GM21576 (cell line): ENCODE data around the gene ITGA3.

Source experiments
- ATAC-seq: cut with Tn5 transposase; IDR thresholded peaks from one replicate; pipeline ENCODE4 v1.9.1; 2021; ENCODE audit warnings: mild to moderate bottlenecking, moderate library complexity; ENCODE audit not compliant: unreplicated experiment

Gene ITGA3

DNA sequence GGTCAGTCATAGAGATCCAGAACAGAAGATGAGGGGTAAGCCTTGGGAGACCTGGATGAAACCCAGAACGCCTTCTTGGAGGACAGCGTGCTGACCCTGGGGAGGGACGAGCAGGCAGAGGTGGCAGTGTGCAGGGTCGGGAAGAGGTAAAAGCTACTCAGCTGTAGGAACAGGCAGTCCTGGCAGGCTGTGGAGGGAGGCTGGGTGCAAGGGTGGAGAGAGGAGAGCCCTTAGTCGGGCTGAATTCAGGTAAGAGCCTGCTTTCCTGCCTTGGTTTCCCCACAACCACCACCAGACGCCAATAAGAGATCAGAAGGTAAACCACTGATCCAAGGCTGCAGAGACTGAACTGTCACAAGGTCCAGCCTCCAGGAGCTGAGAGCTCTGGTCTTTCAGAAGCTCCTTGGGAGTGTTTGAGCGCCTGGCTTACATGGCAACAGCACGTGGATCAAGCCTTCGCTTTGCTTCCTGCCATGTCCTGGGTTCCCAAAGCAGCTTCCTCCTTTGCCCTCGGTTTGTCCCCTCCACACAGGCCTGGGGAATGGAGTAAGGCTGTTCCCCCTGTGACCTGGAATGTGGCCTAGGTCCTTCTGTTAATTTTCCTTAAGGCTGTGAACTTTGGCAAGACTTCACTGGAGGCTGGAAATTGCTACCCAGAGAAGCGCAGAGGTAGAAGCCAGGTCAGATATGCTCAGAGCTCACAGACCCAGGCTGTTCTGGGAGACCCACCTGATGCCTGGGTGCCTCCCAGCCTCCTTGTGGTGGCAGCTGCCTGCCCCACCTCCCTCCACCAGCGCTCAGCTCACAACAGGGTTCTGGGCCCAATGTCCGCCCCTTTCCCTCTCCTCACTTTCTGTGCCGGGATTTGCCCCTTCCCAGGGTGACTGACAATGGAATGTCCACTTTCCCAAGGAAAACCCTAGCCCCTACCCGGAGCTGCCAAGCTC, 35.3 kb downstream of the ITGA3 start:
- no peak for ATAC-seq

DNA sequence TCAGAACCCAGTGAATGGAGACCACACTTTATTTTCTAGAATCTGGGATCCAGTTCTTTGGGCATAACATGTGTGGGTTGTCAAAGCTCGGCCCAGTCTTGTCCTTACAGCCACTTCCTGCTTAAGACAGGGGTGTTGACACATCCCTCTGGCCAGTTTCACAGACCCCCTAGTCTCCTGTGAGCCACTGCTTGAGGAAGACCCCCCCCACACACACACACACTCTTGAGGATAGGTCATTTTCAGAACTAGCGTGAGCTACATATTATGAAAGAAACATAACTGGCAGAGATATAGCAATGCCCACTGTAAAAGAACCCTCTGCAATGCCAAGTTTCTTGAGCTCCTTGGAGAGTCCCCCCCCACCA, 36.0 kb downstream of the ITGA3 start:
- ATAC-seq = no peak

DNA sequence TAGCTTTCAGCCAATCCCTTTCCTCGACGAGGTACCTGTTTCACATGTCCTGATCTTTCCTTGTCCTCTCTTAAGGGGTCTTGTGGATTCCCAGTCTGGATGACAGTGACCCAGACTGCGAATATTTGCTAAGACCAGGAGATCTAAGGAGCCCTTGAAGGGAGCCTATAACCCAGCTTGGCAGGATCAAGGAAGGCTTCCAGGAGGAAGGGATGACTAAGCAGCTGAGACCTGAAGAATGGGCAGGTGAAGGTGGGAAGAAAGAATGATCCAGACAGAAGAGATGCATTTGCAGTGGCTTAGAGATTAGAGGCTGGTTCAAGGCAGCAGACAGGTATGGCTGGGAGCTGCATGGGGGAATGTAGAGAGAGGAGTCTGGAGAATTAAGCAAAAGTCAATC, 37.3 kb downstream of the ITGA3 start:
- ATAC-seq = no peak

DNA sequence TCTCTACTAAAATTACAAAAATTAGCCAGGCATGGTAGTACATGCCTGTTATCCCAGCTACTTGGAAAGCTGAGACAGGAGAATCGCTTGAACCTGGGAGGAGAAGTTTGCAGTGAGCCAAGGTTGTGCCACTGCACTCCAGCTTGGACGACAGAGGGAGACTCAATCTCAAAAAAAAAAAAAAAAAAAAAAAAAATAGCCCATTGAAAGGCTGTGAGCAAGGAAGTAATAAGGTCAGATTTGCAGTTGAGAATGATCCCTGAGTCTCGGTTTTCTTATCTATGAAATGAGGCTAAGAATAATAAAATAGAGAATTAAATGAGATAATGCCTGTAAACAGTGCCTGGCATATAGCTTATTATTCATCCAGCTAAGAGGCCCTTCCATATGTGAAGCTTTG, 37.9 kb downstream of the ITGA3 start:
- no peak for ATAC-seq

DNA sequence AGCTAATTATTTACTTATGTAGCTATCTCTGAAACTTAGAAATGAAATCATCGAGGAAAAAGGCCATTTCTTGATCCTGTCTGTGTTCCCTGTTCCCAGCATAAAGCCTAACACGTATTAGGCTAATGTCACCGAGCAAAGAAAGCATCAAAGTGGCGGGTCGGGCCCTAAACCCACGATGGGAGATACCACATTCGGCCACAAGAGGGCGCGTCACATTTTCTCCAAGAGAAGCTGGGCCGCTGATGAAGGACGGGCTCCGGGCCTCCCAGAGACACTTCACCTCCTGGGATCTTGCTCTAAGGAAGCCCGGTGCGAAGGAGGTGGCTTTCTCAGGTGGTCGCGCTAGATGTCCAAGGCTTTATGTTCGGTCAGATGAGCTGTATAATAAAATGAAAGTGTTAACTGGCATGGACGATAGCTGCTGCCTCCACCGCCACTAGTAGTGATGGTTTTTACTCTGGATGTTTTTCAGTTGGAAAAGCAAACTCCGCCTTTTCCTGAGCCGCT, 38.4 kb downstream of the ITGA3 start:
- no peak for ATAC-seq

DNA sequence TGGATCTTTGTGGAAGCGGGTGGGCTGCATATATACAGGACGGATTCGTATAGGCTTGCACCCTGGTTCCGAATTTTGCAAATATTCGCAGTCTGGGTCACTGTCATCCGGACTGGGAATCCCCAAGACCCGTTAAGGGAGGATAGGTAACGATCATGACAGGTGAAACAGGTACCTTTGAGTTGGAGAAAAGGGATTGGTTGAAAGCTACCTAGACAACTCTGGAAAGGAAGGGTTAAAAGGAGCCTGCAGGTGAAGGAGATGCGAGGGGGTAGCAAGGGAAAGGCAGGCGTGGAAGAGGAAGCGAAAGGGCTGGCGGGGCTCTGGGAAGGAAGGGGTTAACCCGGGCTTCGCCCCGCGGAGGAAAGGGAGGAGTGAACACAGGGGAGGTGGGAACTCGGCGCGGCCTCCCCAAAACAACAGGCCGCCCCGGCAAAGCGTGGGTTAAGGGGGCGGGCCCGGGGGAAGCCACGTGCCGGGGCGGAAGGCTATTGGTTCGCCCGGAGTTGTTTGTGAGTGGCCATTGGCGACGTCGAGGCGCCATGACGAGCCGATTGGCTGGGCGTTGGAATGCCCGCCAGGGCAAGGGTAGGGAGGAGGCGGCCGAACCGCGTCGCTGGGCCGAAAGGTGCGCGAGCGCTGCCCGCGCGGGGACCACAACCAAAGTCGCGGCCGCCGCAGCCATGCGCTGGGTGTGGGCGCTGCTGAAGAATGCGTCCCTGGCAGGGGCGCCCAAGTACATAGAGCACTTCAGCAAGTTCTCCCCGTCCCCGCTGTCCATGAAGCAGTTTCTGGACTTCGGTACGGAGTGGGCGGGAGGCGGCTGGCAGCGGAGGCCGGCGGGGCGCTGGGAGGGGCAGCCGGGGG, 39.1 kb downstream of the ITGA3 start, which contains the start of gene PDK2:
PDK2 (plus strand) TSS at position 599 of the 867 bp plus-strand sequence; CDS start at position 684, 85 bp downstream.
- peak; percentile 83 for ATAC-seq

DNA sequence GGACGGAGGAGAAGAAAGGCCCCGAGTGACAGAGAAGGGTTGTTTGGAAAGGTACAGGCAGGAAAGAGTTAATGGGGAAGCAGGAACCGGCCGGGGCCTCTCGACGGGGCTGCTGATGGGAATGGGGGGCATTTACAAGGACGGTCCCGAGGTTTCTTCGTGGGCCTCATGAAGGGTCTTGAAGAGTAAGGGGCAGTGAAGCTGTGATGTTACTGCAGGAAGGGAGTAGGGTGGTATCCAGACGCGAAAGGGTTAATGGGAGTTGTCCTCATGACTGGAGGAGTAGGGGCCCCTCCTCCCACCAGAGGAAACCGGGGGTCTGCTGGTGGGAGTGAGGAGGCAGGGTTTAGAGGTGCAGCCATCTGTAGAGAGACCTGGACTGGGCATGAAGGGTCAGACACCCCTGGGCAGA, 39.7 kb downstream of the ITGA3 start:
- no peak for ATAC-seq

DNA sequence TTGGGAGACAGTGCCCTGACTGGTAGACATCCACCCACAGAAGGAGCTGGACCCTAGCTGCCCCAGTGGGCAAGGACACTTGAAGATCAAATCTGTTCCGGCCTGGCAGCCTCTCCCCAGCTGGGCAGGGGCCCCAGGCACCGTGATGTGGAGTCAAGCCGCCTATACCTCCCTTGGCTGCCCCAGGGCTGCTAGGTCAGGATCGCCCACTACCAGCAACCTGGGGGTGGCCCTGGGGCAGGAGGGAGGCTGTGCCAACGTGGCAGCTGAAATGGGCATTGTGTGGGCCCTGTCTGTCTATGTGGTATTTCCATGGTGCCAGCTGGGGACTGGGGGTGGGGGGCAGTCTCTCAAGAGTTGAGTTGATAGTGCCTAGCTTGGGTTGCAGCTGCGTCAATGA, 40.2 kb downstream of the ITGA3 start:
- ATAC-seq = no peak

DNA sequence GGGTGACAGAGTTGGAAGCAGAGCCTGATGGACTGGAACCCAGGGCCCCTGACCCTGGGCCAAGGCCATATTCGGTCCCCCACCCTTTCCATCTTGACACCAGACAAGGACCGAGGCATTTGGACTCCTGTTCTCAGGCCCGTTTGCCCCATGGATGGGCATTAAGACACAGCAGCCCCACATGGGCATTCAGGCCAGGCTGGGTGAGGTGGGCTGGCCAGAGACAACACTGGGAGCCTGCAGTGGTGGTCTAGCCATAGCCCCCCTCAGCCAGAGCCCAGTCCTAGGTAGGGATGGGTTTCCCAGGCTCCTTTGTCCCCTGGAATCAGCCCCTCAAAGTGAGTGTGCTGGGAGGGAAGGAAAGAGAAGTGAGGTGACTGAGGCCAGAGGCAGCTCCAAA, 40.8 kb downstream of the ITGA3 start:
- ATAC-seq = no peak

DNA sequence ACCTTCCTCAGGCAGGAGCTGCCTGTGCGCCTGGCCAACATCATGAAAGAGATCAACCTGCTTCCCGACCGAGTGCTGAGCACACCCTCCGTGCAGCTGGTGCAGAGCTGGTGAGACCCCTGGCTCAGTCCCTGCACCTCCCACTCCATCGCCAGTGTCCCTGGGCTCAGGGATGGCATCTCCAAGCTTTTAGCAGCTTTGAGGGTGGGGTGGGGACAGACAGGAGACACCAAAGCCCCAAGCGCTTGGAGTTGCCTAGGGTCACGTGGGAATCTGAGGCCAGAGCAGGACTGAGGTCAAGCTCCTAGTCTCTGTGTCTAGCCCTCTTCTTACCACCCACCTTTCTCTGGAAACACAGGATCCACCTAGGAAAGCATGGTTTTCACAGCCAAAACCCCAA, 41.5 kb downstream of the ITGA3 start:
- ATAC-seq = no peak

DNA sequence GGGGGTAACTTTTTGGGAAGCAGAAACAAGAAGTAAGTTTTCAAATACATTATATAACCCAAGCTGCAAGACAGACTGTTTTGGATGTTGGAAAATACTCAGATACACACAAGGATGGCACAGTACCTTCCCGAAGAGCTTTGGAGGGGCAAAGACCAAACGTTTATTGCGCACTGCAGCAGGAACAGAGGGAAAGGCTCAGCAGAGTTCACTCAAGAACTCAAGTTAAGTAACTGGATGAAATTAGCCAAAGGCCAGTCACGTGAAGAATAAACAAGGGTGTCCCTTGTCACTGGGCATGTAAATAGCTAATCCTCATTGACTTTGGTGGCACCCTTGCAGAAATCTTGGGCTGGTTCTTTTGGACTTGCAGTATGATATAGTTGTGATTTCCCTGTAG, 42.0 kb downstream of the ITGA3 start:
- ATAC-seq = no peak

DNA sequence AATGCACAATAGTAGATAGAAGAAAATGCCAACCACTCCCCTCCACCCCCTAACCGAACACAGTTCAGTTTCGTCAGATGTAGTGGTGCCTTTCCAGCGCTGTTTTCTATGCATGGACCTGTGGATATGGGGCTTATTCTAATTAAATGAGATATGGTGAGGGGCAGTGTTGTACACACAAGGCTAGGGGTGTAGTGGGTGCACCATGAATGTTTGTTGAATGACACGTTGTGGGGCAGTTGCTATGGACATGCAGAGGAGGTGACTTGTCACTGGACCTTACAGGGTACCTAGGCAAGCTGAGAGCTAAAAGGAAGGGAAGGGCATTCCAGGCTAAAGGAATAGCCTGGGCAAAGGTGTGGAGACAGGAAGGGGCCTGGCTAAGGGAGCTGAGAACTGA, 42.7 kb downstream of the ITGA3 start:
- no peak for ATAC-seq

DNA sequence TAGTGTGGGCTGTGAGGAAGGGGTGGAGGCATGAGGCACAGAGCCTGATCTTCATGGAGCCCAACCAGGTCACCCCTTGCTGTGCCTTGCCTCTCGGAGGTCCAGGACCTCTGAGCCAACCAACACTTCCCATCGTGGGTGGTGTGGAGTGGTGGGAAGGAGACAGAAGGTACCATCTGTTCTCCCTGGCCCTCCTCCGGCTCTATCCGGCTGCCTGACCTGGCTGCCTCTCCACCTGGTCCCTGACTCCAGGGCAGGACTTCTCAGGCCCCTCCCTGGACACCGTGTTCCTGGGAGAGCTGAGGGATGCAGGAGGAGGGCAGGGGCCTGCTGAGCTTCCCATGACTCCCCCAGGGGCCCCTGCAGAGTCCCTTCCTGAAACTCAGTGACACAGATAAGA, 43.1 kb downstream of the ITGA3 start:
- no peak for ATAC-seq

DNA sequence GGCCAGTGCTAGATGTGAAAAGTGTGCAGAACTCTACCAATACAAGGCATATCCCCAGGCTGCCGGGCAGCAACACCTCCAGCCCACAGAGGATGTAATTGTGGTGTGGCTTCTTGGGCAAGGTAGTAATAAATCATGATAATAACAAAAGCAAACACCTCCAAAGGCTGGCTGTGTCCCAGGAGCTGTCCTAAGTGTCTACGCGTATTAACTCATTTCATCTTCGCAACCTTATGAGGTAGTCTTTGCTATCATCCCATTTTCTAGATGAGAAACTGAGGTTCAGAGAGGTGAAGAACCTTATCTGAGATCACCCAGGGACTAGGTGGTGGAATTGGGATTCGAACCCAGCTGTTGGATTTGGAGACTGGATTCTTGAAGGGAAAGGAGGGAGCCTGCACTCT, 44.6 kb downstream of the ITGA3 start:
- no peak for ATAC-seq

DNA sequence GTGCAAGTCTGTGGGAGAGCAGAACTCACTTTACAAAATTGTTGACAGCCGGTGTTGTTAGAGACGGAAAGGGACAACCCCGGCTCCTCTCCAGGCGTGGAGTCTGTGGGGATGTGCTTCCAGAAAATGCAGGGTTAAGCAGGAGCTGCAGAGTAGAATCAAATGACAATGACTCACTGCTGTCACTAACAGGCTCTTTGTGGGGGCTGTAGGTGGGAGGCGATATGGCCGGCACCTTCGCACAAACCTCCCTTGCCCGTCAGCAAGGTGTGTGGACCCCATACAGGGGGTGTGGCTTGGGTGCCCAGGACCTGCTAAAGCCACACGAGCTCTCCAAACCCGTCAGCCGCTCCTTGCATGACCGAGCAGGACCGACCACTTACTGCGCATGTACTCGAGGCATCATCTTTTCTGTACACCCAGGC, 45.0 kb downstream of the ITGA3 start:
- no peak for ATAC-seq

DNA sequence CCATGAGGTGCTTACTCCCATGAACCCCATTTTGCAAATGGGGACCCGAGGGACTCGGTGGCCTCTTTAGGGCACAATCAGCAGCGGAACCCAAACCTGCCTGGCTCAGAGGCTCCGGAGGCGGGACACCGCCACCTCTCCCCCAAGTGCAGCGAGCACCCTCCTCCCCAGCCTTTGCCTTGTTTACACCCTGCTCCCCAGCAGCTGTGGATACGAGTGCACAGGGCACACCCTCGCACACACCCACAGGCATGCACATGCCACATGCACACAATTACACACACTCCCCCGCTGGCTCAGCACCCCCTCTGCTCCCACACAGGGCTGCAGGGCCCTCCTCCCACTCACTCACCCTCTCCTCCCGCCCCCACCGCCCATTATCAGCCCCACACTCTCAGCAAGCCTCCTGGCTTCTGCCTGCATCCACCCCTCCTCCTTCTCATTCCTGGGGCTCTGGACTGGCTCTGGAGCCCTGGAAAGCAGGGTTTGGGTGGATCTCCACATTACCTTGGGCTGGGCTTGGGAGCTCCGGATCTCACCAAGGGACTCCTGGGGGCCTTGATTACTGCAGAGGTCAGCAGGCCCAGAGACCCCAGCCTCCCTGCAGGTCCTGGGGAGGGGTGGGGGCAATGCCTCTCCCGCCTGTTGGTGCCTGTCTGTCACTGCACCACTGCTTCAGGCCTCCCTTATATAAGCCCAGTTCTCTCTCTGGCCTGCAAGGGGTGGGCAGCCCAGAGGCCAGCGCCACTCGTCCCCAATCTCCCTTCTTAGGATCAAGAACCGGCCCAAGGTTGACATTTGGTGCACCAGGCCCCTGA, 45.6 kb downstream of the ITGA3 start:
- ATAC-seq = no peak

DNA sequence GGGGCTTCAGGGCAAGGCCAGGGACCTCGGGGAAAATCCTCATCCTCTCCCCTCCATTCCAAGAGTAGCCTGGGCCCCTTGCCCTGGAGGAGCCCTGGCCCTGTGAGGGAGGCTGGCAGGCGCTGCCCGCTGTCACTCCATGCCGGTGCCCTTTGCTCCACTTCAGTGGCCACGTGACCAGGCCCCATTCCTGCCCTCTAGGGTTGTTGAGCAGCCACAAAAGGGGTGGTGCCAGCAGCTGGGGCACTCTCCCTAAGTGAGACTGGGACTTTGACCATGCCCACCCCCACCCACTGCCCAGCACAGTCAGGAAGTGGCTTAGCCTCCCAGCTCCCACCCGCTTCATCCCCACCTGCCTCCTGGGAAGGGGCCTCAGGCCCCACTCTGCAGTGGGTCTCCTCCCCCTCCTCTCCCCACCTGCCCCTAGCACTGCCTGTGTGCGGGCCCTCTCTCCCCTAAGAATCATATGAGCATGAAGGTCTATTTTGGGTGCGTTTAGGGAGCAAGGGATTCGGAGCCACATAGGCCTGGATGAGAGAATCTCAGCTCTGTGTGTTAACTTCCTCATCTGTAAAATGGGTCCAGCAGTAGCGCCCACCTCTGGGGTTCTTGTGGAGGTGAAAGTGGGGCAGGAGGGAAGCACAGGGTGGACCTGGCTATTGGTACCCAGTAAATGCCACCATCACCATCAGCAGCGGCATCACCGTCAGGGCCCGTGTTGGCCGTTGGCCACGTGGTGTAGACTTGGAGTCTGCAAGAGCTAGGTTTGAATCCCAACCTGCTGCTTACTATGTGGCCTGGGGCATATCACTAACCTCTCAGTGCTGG, 46.5 kb downstream of the ITGA3 start:
- no peak for ATAC-seq

DNA sequence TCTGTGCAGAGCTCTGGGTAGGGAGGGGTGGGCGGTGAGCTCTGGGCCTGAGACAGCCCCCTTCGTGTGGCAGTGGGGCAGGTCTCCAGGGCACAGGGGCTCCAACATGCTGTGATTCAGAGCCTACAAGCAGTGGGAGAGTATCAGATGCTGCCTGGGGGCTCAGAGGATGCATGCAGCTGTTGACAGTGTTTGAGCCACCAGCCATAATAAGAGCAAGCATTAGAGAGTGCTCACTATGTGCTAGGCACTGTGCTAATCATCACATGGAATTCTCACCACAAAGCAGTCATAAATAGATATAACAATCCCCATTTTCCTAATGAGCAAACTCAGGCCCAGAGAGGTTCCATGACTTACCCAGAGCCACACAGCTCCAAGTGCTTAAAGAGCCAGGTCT, 47.3 kb downstream of the ITGA3 start:
- ATAC-seq = no peak

DNA sequence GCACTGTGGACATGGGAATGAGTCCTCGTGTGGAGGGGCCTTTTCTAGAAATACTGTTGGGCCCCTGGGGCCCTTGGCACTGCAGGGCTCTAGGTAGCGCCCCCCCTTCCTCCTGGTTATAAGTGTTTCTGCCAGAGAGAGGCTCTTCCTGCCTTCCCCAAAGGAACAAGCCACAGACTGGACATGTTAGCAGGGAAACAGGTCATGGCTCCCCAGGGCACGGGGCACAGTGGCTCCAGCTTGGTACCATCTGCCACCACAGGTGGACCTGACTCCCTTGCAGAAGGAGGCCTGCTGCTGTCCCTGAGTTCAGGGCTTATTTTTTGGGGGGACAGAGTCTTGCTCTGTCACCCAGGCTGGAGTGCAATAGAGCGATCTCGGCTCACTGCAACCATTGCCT, 48.0 kb downstream of the ITGA3 start:
- no peak for ATAC-seq

DNA sequence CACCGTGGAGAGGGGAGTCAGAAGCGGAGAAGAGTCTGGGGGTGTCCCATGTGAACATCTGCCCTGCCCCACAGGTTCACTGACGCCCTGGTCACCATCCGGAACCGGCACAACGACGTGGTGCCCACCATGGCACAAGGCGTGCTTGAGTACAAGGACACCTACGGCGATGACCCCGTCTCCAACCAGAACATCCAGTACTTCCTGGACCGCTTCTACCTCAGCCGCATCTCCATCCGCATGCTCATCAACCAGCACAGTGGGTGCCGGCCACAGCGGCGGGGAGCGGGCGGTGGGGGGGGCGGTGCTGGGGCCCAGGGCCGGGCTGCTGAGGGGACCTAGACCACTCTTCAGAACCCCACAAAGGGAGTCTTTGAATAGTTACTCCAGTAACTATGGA, 49.9 kb downstream of the ITGA3 start:
- no peak for ATAC-seq
